ENCODE data around the gene PTPRO.
"Not testable (repeated sequence)": the region's sequence is repeated elsewhere in the genome, so short reads cannot be mapped to it uniquely, and the experiment has no call there.

Gene PTPRO

DNA sequence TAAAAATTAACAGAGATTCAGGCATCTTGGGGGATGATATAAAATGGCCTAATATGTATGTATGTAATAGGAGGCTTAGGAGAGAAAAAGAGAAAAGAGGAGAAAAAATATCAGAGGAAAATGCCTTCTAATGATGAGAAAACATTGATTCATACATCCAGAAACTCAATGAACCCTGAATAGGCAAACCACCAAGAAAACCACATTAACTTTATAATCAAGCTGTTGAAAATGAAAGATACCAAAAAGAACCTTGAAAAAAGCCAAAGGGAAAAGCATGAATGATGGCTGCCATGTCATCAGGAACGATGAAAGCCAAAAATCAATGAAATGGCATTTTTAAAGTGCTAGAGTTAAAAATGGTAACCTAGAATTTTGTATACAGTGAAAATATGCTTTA, 286.6 kb downstream of the PTPRO start:
- DNase-seq: no peak

DNA sequence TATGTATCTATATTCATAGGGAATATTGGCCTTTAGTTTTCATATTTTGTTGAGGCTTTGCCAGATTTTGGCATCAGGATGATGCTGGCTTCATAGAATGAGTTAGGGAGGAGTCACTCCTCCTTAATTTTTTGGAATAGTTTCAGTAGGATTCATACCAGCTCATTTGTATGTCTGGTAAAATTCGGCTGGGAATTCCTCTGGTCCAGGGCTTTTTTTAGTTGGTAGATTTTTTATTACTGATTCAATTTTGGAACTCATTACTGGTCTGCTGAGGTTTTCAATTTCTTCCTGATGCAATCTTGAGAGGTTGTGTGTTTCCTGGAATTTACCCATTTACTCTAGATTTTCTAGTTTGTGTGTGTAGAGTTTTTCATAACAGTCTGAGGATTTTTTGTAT, 291.7 kb downstream of the PTPRO start:
- no peak for DNase-seq

DNA sequence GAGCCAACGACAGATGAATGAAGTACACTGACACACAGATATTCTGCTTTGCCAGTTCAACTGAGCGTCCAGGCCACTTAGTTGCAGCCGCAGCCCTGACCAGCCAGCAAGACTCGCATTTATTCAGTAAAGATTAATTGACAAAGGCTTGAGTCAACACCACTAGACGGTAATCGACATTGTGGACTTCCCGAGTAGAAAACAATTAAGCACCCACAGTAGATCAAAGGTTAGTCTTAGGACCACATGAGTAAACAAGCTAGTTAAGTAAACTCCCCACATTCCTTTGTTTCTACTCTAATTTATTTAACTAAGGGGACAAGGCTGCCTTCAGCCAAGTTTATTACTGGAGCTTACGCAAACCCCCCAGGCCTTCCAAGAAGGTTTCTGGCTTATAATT, 294.2 kb downstream of the PTPRO start:
- not testable (repeated sequence) for DNase-seq

DNA sequence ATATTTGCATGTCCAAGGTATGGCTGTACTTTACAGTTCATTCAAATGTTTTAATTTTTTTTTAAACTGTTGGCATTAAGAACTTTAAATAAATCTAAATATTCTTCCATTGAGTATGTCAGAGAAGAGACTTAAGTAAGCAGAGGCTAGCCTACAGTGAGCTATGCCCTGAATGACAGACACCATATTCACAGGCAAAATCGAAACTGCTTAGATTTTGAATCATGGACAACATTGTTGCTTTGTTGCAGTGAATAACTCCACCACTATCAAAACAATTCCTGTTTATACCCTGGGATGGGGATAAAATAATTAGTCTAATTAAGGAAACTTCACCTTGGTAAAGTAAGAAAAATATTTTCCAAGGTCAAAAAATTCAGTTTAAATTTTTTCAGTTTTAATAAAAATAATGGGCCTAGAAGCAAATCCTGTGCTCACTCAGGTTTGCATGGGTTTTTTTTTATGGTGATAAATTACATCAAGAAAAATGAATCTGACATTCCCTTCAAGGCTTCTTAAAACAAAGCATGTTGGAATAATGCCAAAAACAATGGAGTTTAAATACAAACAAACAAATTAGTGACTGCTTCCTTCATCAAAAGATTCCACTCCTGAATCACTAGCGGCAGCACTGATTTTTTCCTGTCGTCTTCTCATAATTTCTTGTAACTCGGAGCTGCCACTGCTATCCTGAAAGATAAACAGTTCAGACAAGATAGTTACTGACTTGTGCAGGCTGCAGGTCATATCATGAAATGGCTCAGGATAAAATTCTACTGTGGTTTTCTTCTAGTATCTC, 298.6 kb downstream of the PTPRO start:
- DNase-seq: no peak

DNA sequence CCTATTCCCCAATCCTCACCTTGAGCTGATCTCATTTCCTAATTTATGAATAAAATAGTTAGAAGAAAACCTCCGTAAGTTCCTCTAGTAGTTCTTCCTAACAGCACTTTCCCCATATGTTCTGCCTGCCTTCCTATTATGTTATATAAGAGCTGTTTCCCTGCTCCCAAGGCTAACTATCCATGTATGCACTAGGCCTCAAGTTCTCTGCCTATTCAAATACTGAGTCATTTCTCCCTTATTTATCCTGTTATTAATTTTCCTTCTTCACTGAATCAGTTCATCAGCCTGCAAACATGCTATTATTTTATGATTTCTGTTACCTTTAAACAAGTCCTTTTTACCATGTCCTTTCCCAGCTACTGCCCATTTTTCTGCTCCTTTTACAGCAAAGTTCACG, 302.8 kb downstream of the PTPRO start:
- DNase-seq: no peak

DNA sequence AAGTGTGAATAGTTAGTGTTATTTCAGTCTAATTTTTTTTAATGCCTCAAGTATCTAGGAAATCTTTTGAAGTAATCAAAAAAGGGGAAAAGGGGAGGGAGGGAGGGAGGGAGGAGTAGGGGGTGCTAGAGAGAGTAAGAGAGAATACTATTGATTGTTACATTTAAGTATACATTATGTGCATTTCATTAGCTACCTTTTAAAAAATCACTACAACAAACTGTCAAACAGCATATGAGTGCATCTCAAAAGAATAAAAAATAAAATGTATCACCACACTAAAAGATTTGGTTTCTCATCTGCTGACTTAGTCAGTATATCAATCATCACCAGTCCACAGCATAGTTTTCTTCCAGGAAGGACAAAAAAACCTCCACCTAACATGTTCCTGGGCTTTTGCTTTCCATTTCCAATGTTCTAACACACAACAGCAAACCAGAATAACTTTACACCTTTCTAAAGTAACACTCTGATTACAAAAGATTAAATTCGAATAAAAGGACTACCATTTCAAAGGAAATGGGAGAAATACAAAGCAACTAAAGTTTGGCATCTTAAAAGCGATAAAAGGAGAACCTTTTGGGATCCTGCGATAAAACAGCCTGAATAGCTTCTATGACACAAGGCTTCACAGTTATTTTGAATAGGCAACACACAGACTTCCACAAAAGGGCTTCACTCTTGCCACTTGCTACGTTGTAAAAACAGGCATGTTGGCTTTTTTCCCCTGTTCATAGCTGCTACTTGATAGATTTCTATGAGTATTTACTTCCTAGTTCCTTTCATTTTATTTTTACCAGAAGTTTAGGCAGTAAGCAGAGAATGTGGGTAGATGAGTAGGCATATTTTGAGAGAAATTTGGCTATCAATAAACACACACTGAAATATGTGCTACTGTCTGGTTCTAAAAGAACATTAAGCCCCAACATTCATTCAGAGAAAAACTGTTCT, 306.0 kb downstream of the PTPRO start:
- DNase-seq: no peak

DNA sequence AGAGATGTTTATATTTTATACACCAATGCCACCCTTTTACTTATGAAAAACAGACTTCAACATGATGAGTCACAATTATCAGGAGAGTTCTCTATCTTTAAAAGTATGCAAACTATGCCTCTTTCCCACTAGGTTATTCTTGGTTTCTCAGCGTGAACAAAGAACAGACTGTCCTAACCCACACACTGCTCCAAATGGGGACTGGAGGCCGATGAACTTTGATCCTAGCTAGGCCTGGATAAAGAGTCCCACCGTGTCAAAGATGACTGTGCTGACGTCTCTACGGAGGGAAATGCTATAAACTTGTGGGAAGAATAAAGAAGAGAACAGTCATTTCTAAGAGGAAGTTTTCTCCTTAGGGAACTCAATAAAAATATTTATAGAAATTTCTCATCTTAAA, 306.8 kb downstream of the PTPRO start:
- DNase-seq: no peak

DNA sequence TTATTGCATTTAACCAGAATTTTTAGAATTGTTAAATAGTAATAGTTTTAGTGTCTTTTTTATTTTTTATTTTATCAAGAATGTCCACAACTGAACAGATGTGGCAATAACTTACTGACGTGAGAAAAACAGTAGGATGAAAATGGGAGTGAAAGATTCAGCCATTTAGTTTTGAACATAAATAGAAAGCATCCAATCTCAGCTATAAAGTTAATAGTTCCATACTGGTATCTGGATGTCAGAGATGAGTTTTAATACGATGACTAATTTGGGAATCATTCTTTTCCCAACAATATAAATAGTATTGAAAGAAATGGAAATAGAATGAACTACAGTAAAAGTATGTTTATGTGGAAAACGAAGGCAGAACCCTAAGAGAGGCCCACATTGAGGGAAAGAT, 307.5 kb downstream of the PTPRO start:
- DNase-seq: no peak

DNA sequence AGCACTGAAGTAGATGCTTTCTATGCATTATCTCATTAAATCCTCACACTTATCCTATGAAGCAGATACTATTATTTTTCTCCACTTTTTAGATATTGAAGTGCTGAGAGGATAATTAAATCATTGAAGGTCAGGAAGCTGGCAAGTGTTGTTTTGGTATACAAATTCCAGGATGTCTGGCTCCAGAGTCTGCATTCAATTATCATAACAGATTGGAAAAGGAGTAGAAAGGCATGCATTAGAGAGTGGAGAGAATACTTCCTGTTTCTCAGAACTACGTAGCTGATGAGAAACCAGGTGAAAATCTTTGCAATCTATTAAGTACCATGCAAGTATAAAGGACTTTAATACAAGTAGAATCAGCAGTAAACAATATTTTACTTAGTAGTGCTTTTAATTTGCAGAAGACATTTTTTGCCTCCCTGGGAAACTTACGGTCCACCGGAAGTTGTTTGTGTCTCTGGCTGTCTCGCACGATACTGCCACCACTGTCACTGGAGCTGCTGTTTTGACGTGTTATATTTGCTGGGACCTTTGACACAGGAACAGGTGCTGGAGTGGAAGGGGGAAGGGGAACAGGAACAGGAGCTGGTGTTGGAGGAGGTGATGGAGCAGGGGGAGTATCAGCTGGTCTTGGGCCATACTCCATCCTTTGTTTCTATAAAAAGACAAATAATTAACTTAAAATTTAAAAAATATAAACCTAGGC, 308.9 kb downstream of the PTPRO start:
- DNase-seq: no peak

DNA sequence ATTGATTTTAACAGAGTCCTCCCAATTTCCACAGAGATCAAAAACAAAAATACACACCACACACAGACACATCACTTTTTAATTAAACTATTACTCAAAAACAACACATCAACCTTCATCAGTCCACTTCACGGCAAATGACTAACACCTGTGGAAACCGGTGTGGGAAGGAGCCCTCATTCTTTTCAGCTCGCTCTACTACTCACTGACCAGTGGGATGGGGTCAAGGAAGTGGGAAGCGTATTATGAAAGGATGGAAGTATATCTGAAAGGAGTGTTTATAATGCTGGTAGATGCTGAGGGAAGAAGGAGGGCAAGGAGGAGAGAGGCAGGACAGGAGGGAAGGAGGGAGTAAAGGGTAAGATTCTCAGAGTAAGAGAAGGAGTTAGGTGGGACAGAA, 310.4 kb downstream of the PTPRO start:
- DNase-seq: no peak

DNA sequence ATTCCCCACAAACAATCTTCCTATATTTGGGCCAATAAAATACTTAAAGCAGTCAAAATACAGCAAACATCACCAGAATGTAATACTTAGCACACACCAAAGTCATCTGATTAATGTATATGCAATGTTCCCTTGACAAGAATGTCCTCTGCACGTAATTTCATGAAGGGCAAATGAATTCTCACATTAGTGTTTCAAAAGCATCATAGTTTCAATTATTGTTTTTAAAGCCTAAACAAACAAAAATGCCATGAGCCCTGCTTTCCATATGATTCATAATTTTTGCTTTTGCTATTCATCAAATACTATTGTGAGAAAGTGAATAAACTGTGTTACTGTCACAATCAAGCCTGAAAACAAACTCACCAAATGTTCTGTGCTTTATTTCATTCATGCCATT, 310.9 kb downstream of the PTPRO start:
- DNase-seq: no peak

DNA sequence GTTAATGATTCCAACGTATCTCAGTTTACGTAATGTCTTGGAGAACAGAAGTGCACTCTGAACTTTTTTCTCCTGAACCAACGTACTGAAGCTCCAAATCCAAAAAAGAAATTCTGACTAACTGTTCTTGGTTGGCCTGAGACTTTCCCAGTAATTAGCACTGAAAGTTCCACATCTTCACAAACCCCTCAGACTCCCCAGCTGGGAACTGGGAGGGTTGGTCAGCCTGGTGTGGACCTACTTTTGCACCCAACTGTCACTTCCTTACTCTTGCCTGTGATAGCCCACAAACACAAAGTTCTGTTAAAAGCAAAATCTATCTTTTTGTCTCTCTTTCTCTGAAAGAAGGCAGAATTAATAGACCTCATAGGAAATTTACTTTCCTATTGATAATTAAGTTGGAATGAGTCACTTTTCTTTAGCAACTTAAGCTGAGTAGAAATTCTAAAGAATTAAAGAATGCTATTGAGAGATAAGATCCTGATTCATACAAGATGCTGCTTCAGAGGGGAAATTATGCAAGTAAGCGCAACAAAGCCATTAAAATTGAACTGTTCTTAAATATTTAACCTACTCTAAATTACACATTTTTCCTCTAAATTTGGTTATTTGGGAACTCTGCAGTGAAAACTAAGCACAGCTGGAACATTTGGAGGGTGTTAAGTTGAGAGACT, 311.8 kb downstream of the PTPRO start:
- no peak for DNase-seq

DNA sequence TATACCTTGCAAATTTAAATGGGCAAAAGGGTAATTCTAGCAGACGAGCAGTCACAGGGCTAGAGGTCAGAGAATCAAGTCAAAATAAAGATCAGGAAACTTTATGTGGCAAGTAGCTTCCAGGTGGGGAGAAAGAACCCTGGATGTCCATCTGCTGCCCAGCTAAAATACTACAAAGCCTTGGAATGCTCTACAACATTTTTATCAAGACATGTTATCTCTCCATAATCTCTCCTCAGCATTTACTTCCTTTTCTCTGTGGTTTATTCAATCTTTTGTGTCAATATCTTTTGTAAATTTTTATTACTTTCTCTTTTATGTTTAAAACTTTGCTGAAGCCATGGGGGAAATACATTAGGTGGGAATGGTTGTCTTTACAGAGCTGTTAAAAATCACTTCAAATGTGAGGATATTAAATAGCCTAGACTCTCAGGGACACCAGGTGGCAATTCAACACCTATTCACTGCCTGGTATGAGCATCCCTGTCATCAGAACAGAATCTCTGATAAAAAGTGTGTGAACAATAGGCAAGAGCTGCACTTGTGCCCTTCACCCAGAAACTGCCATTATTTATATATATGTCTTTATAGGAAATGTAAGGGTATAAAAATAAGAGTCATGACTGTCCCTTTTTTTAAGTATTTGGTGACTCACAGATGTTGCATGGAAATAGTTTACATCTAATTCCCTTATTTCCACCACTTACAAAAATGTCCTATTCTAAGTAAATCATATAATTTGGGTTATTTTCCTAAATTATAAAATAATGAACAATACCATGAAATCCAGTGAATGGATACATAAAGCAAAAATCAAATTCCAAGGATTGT, 314.0 kb downstream of the PTPRO start:
- no peak for DNase-seq

DNA sequence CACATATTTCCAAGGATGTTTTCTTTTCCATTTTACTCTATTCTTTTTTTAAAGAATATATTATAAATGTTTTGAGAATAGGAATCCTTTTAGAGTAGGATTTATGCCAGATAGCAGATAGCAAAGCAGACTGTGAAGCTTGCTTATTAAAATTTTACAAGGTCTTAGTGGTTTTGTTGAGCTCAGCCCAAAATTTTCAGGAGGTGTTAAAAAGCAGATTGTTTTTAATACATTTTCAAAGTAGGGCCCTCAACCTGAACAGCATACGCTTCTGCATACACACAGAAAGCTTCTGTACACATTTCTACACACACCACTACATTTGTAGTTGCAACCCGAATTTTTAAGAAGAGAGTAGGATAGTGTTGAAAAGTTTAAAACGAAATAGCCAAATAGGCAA, 315.9 kb downstream of the PTPRO start:
- DNase-seq: no peak

DNA sequence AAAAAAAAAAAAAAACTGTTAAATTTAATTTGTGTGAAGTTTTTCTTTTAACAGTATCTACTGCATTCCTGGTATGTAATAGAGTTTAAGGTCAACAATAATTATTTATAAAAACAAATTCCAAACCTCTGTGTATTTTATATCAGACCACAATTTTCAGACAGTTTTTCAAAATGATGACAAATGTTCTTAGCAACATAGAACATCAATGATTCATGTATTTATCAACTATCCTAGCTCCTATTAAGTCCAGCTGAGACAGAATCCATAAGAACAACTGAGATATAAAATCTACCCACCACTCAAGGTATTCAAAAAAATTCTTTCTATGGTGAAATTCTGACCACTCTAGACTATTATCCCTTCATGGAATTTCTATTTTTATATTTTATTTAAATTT, 322.4 kb downstream of the PTPRO start:
- no peak for DNase-seq

DNA sequence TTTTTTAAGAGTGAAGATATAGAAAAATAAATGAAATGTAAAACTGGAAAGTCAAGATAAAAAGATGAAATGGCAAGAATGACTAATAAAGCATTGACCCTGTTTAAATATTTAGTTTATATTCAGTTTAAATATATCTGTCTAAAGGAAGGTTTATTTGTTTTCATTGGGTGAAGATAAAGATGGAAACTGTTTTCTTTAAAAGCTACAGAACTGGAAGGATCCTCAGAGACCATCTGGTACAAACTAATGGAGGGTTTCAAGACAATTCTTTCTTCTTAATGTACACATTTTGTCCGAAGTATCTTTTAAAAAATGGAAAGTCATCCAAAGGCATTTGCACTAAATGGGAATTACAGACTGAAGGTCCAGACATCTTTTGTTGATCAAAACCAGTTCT, 324.3 kb downstream of the PTPRO start:
- DNase-seq: no peak

All from NCI-H2107 (cell line).